ENCODE measurements around the gene EML1.

The EML1 gene

GRCh38 chr14:99793213-99794150 lies at the start of gene EML1:
Gene EML1 (plus strand): TSS chr14:99793413. CDS start chr14:99793477, 64 bp downstream.
- DNase-seq: peak; percentile 54

- no peak for DNase-seq
Measured at GRCh38 chr14:99744199-99744872, 48.9 kb upstream of the EML1 start.

- DNase-seq: no peak
Measured at GRCh38 chr14:99744873-99745224, 48.4 kb upstream of the EML1 start.

- DNase-seq: no peak
Measured at GRCh38 chr14:99745307-99745951, 47.8 kb upstream of the EML1 start.

GRCh38 chr14:99747167-99747566 lies 46.0 kb upstream of the EML1 start:
- DNase-seq: no peak

- DNase-seq: no peak
Measured at GRCh38 chr14:99747582-99748330, 45.5 kb upstream of the EML1 start.

GRCh38 chr14:99748529-99748928 lies 44.7 kb upstream of the EML1 start:
- no peak for DNase-seq

GRCh38 chr14:99749142-99749541 lies 44.1 kb upstream of the EML1 start:
- no peak for DNase-seq

- DNase-seq: no peak
Measured at GRCh38 chr14:99749763-99750715, 43.2 kb upstream of the EML1 start.

- DNase-seq: no peak
Measured at GRCh38 chr14:99750746-99751450, 42.3 kb upstream of the EML1 start.

GRCh38 chr14:99751539-99752485 lies 41.4 kb upstream of the EML1 start:
- DNase-seq: no peak

GRCh38 chr14:99752486-99753121 lies 40.6 kb upstream of the EML1 start:
- DNase-seq: no peak

GRCh38 chr14:99753225-99754140 lies 39.7 kb upstream of the EML1 start:
- no peak for DNase-seq

GRCh38 chr14:99754141-99755067 lies 38.8 kb upstream of the EML1 start:
- peak; percentile 29 for DNase-seq

GRCh38 chr14:99755068-99755405 lies 38.2 kb upstream of the EML1 start:
- no peak for DNase-seq

- DNase-seq: no peak
Measured at GRCh38 chr14:99755629-99756603, 37.3 kb upstream of the EML1 start.
